ENCODE data around the gene DEK. TPM values are rescaled to one million over a fixed set of nuclear protein-coding genes. Genes with fewer than 3 reads are reported as not detected.

DEK gene
- total RNA-seq, 1 experiment from 2014 or later: 234 TPM

- Histone ChIP-seq H3K9me3 (ENCODE audit: low read depth, low read length, poor library complexity, severe bottlenecking) (no peaks in the 10 kb centered on the region), H3K4me1 (ENCODE audit: insufficient read depth, low read length, poor library complexity, severe bottlenecking) (no peaks in the 10 kb centered on the region), H3K27me3 (replicated peaks; ENCODE audit: insufficient read depth, low read depth, low read length, poor library complexity) (no peaks in the 10 kb centered on the region), H3K27ac (ENCODE audit: low read depth, low read length, poor library complexity, severe bottlenecking) (no peak overlapping the region), H3K4me3 (ENCODE audit: low read depth, low read length, poor library complexity, severe bottlenecking) (no peak overlapping the region), H3K36me3 (ENCODE audit: insufficient read depth, low read length, poor library complexity, severe bottlenecking) (no peaks in the 10 kb centered on the region)
- POLR2A ChIA-PET (ENCODE audit: low non-redundant PET): no interaction called here
- no TSS peak for BruUV-seq (replicated peaks)
- no peak for DNase-seq (ENCODE audit: low spot score)
- CTCF ChIA-PET: no interaction called here
- no peak for TF ChIP-seq CTCF (conservative IDR thresholded peaks at IDR 0.05; ENCODE audit: low read depth, low read length)
- TF ChIP-seq EZH2 (IDR thresholded peaks at IDR 0.05; ENCODE audit: borderline replicate concordance, low read depth, low read length, poor library complexity, severe bottlenecking): no peak
- intact Hi-C loops (cut with micrococcal nuclease; ENCODE audit: unreplicated experiment): no loop called here
Measured at GRCh38 chr6:18215436-18215835, 48.9 kb downstream of the DEK start.

GRCh38 chr6:18214003-18214402 is 50.3 kb downstream of the DEK start:
- POLR2A ChIA-PET (ENCODE audit: low non-redundant PET): no interaction called here
- intact Hi-C loops (cut with micrococcal nuclease; ENCODE audit: unreplicated experiment): no loop called here

GRCh38 chr6:18213439-18213838 is 50.9 kb downstream of the DEK start:
- H3K36me3 ChIP-seq (ENCODE audit: insufficient read depth, low read length, poor library complexity, severe bottlenecking): no peaks in the 10 kb centered on the region
- DNase-seq (ENCODE audit: low spot score): no peak
- H3K4me1 ChIP-seq (ENCODE audit: insufficient read depth, low read length, poor library complexity, severe bottlenecking): no peaks in the 10 kb centered on the region
- no peaks in the 10 kb centered on the region for H3K27me3 ChIP-seq (replicated peaks; ENCODE audit: insufficient read depth, low read depth, low read length, poor library complexity)
- no TSS peak for BruUV-seq (replicated peaks)
- intact Hi-C loops (cut with micrococcal nuclease; ENCODE audit: unreplicated experiment): no loop called here
- CTCF ChIA-PET: no interaction called here
- H3K4me3 ChIP-seq (ENCODE audit: low read depth, low read length, poor library complexity, severe bottlenecking): no peak overlapping the region
- TF ChIP-seq CTCF (conservative IDR thresholded peaks at IDR 0.05; ENCODE audit: low read depth, low read length) (no peak), EZH2 (IDR thresholded peaks at IDR 0.05; ENCODE audit: borderline replicate concordance, low read depth, low read length, poor library complexity, severe bottlenecking) (no peak)
- no peaks in the 10 kb centered on the region for H3K9me3 ChIP-seq (ENCODE audit: low read depth, low read length, poor library complexity, severe bottlenecking)
- H3K27ac ChIP-seq (ENCODE audit: low read depth, low read length, poor library complexity, severe bottlenecking): no peak overlapping the region
- POLR2A ChIA-PET (ENCODE audit: low non-redundant PET): no interaction called here

More at GRCh38 chr6:18214003-18214402, 50.3 kb downstream of the DEK start:
- H3K27me3 ChIP-seq (replicated peaks; ENCODE audit: insufficient read depth, low read depth, low read length, poor library complexity): no peaks in the 10 kb centered on the region
- TF ChIP-seq EZH2 (IDR thresholded peaks at IDR 0.05; ENCODE audit: borderline replicate concordance, low read depth, low read length, poor library complexity, severe bottlenecking) (no peak), CTCF (conservative IDR thresholded peaks at IDR 0.05; ENCODE audit: low read depth, low read length) (no peak)
- H3K4me3 ChIP-seq (ENCODE audit: low read depth, low read length, poor library complexity, severe bottlenecking): no peak overlapping the region
- CTCF ChIA-PET: no interaction called here
- no peaks in the 10 kb centered on the region for H3K9me3 ChIP-seq (ENCODE audit: low read depth, low read length, poor library complexity, severe bottlenecking)
- DNase-seq (ENCODE audit: low spot score): no peak
- no TSS peak for BruUV-seq (replicated peaks)
- no peaks in the 10 kb centered on the region for H3K4me1 ChIP-seq (ENCODE audit: insufficient read depth, low read length, poor library complexity, severe bottlenecking)
- no peak overlapping the region for H3K27ac ChIP-seq (ENCODE audit: low read depth, low read length, poor library complexity, severe bottlenecking)
- no peaks in the 10 kb centered on the region for H3K36me3 ChIP-seq (ENCODE audit: insufficient read depth, low read length, poor library complexity, severe bottlenecking)

All from A673 (cell line).